ENCODE results near the gene RHBDL3. TPM values are rescaled to one million over a fixed set of nuclear protein-coding genes. Genes with fewer than 3 reads are reported as not detected.

Gene RHBDL3
- total RNA-seq, 1 donor from 2014 or later = 1.2 TPM

- Mint-ChIP-seq H3K4me3 (peak overlapping the region; percentile 88), H3K36me3 (peaks cover 5% of the 10 kb centered on the region), H3K27ac (peak overlapping the region; percentile 95), H3K4me1 (peaks cover 22% of the 10 kb centered on the region), H3K9me3 (no peaks in the 10 kb centered on the region), H3K27me3 (ENCODE audit: low read depth) (no peaks in the 10 kb centered on the region)
- TF ChIP-seq CTCF (IDR thresholded peaks at IDR 0.05; ENCODE audit: unreplicated experiment) = no peak
- DNase-seq (ENCODE audit: low spot score in 2 of 2, unreplicated experiment in 2 of 2) = no peak
Measured at GRCh38 chr17:32341141-32341856, 75.7 kb downstream of the RHBDL3 start.

- Mint-ChIP-seq H3K9me3 (no peaks in the 10 kb centered on the region), H3K36me3 (peaks cover 5% of the 10 kb centered on the region), H3K4me3 (peak within 1 kb of the TSS; percentile 88), H3K4me1 (peaks cover 22% of the 10 kb centered on the region), H3K27ac (peak within 1 kb of the TSS; percentile 95), H3K27me3 (ENCODE audit: low read depth) (no peaks in the 10 kb centered on the region)
- TF ChIP-seq CTCF (IDR thresholded peaks at IDR 0.05; ENCODE audit: unreplicated experiment) = no peak
- peak; percentile 46 to 79 for DNase-seq (ENCODE audit: low spot score in 2 of 2, unreplicated experiment in 2 of 2)
Measured at GRCh38 chr17:32341857-32342602, 76.4 kb downstream of the RHBDL3 start, which contains the start of gene C17orf75. TSS of gene C17orf75 (minus strand) at chr17:32342173. CDS start at chr17:32342139, 34 bp downstream.

- no peak for DNase-seq (ENCODE audit: low spot score in 2 of 2, unreplicated experiment in 2 of 2)
- peak overlapping the region; percentile 88 for H3K4me3 Mint-ChIP-seq
- TF ChIP-seq CTCF (IDR thresholded peaks at IDR 0.05; ENCODE audit: unreplicated experiment) = no peak
- peaks cover 4% of the 10 kb centered on the region for H3K36me3 Mint-ChIP-seq
- no peaks in the 10 kb centered on the region for H3K27me3 Mint-ChIP-seq (ENCODE audit: low read depth)
- peaks cover 22% of the 10 kb centered on the region for H3K4me1 Mint-ChIP-seq
- peak overlapping the region; percentile 90 for H3K27ac Mint-ChIP-seq
- no peaks in the 10 kb centered on the region for H3K9me3 Mint-ChIP-seq
Measured at GRCh38 chr17:32342603-32343325, 77.1 kb downstream of the RHBDL3 start.

GRCh38 chr17:32345951-32346600 lies 80.4 kb downstream of the RHBDL3 start:
- no peak for TF ChIP-seq CTCF (IDR thresholded peaks at IDR 0.05; ENCODE audit: unreplicated experiment)
- Mint-ChIP-seq H3K4me1 (peaks cover 23% of the 10 kb centered on the region), H3K36me3 (no peaks in the 10 kb centered on the region), H3K4me3 (no peak overlapping the region), H3K27me3 (ENCODE audit: low read depth) (no peaks in the 10 kb centered on the region), H3K9me3 (no peaks in the 10 kb centered on the region), H3K27ac (no peak overlapping the region)
- no peak for DNase-seq (ENCODE audit: low spot score in 2 of 2, unreplicated experiment in 2 of 2)

GRCh38 chr17:32348483-32348800 lies 82.8 kb downstream of the RHBDL3 start:
- no peak for TF ChIP-seq CTCF (IDR thresholded peaks at IDR 0.05; ENCODE audit: unreplicated experiment)
- H3K27me3 Mint-ChIP-seq (ENCODE audit: low read depth) = no peaks in the 10 kb centered on the region
- peak overlapping the region; percentile 53 for H3K27ac Mint-ChIP-seq
- H3K4me3 Mint-ChIP-seq = peak overlapping the region; percentile 95
- DNase-seq (ENCODE audit: low spot score in 2 of 2, unreplicated experiment in 2 of 2) = no peak
- peaks cover 4% of the 10 kb centered on the region for H3K36me3 Mint-ChIP-seq
- no peaks in the 10 kb centered on the region for H3K9me3 Mint-ChIP-seq
- peaks cover 19% of the 10 kb centered on the region for H3K4me1 Mint-ChIP-seq
